ENCODE results near the gene CHAC2.

- TF ChIP-seq CTCF (IDR thresholded peaks at IDR 0.05) (no peak), TP53 (CRISPR knock-in tag; IDR thresholded peaks at IDR 0.05) (no peak), JUN (CRISPR knock-in tag; IDR thresholded peaks at IDR 0.05) (no peak), ZNF263 (CRISPR knock-in tag; IDR thresholded peaks at IDR 0.05; ENCODE audit: low read depth) (no peak), ELF4 (CRISPR knock-in tag; IDR thresholded peaks at IDR 0.05; ENCODE audit: low read depth) (no peak), GRHL2 (CRISPR knock-in tag; IDR thresholded peaks at IDR 0.05; ENCODE audit: insufficient replicate concordance, severe bottlenecking) (no peak)
- TF ChIP-seq, protein P1, sequence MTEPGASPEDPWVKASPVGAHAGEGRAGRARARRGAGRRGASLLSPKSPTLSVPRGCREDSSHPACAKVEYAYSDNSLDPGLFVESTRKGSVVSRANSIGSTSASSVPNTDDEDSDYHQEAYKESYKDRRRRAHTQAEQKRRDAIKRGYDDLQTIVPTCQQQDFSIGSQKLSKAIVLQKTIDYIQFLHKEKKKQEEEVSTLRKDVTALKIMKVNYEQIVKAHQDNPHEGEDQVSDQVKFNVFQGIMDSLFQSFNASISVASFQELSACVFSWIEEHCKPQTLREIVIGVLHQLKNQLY (CRISPR knock-in tag; IDR thresholded peaks at IDR 0.05), result no peak
- TF ChIP-seq, protein P2, sequence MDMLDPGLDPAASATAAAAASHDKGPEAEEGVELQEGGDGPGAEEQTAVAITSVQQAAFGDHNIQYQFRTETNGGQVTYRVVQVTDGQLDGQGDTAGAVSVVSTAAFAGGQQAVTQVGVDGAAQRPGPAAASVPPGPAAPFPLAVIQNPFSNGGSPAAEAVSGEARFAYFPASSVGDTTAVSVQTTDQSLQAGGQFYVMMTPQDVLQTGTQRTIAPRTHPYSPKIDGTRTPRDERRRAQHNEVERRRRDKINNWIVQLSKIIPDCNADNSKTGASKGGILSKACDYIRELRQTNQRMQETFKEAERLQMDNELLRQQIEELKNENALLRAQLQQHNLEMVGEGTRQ (CRISPR knock-in tag; IDR thresholded peaks at IDR 0.05), result no peak
- TF ChIP-seq, protein P3, sequence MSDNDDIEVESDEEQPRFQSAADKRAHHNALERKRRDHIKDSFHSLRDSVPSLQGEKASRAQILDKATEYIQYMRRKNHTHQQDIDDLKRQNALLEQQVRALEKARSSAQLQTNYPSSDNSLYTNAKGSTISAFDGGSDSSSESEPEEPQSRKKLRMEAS (CRISPR knock-in tag; IDR thresholded peaks at IDR 0.05), result no peak
Measured at GRCh38 chr2:53740170-53740569, 27.4 kb upstream of the CHAC2 start.
